Gastrocnemius medialis (tissue), 4 donors: ENCODE measurements around the gene COL11A2. TPM values are rescaled to one million over a fixed set of nuclear protein-coding genes. Genes with fewer than 3 reads are reported as not detected.
"Not testable (repeated sequence)": the region's sequence is repeated elsewhere in the genome, so short reads cannot be mapped to it uniquely, and the experiment has no call there.

Experiments
- ATAC-seq, 2 donors: fragments of 150-250 bp; one replicate each; pipeline ENCODE4 v1.9.1; 2016
- DNase-seq, 2 donors: peaks; one replicate each; pipeline ENCODE4 v3.0.0-alpha.2; 2019
- H3K27ac ChIP-seq, 4 donors: fragments of 200-600 bp; sonication (generic); 1 replicate in 1 of 4; 2 replicates in 3 of 4; pipeline ENCODE4 v1.5.1; 2016 to 2018; ENCODE audit warnings: mild to moderate bottlenecking in 2 of 4, moderate library complexity in 1 of 4
- H3K27me3 ChIP-seq, 3 donors: fragments of 200-600 bp; sonication (generic) in 2 of 3; 1 replicate in 1 of 3; 2 replicates in 2 of 3; pipeline versions ENCODE4 v1.5.1 to v1.6.0; 2016 to 2019; ENCODE audit warnings: mild to moderate bottlenecking in 1 of 3, moderate library complexity in 1 of 3
- H3K36me3 ChIP-seq, 2 donors: fragments of 200-600 bp; sonication (generic) in 1 of 2; one replicate each; pipeline ENCODE4 v1.5.1; 2017 to 2018
- H3K4me1 ChIP-seq, 2 donors: fragments of 200-600 bp; sonication (generic) in 1 of 2; one replicate each; pipeline ENCODE4 v1.5.1; 2016 to 2017; ENCODE audit warnings: mild to moderate bottlenecking in 2 of 2
- H3K4me3 ChIP-seq, 4 donors: fragments of 200-600 bp; sonication (generic) in 3 of 4; 1 replicate in 1 of 4; 2 replicates in 3 of 4; pipeline ENCODE4 v1.5.1; 2016 to 2019; ENCODE audit warnings: mild to moderate bottlenecking in 2 of 4
- H3K9me3 ChIP-seq, 3 donors: fragments of 200-600 bp; sonication (generic) in 2 of 3; 1 replicate in 1 of 3; 2 replicates in 2 of 3; pipeline ENCODE4 v1.5.1; 2016 to 2019
- POLR2A ChIP-seq, 2 donors: fragments of 450-650 bp; IDR thresholded peaks; one replicate each; pipeline ENCODE4 v1.6.1; 2017; ENCODE audit warnings: antibody characterized with exemption in 2 of 2, mild to moderate bottlenecking in 2 of 2, moderate library complexity in 2 of 2
- in situ Hi-C, 4 donors: fragments of 200-750 bp; cut with MboI; loops; one replicate each; pipeline versions ENCODE4 v1.15.0 to v1.8.0; 2017; ENCODE audit warnings: low sequenced_read_pairs in 4 of 4
- intact Hi-C: fragments of 100-400 bp; cut with DNase I; formaldehyde crosslinking; loops from one replicate; pipeline ENCODE4 v1.15.1; 2023; ENCODE audit warnings: low total_unique reads
- total RNA-seq, 4 donors: library from RNA; depleted of rRNA; stranded (reverse); fragments of >200 nt; gene quantifications; one replicate each; pipeline versions ENCODE4 v1.1.0 to v1.2.3, GENCODE V29; 2016
- TF ChIP-seq, protein P1 (sequence below), 5 experiments: fragments of 450-650 bp in 3 of 5; fragments of 200-600 bp in 2 of 5; sonication (generic) in 2 of 5; IDR thresholded peaks in 4 of 5; conservative IDR thresholded peaks in 1 of 5; 1 replicate in 4 of 5; 2 replicates in 1 of 5; pipeline ENCODE4 v1.5.1; 2016 to 2019; ENCODE audit warnings: antibody characterized with exemption in 5 of 5, mild to moderate bottlenecking in 3 of 5, moderate library complexity in 3 of 5

The COL11A2 gene
- total RNA-seq, 4 donors from 2014 or later = 0.31 to 0.92 (median 0.47) TPM

DNA sequence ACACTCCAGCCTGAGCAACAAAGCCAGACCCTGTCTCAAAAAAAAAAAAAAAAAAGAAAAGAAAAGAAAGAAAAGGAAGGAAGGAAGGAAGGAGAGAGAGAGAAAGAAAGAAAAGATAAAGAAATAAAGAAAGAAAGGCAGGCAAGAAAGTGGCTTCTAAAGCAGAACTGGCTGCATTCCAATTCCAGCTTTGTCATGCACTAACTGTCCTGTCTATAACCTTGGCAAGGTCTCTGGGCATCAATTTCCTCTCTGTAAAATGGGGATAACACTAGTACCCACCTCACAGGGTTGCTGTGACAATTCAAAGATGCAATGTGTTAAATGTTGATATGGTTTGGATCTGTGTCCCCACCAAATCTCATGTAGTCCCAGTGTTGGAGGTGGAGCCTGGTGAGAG, 44.1 kb upstream of the COL11A2 start:
- ATAC-seq (no peak), DNase-seq (no peak)
- no peaks in the 10 kb centered on the region for H3K4me1 ChIP-seq
- in situ Hi-C loops (no loop called here), intact Hi-C loops (no loop called here)
- TF ChIP-seq, protein P1, sequence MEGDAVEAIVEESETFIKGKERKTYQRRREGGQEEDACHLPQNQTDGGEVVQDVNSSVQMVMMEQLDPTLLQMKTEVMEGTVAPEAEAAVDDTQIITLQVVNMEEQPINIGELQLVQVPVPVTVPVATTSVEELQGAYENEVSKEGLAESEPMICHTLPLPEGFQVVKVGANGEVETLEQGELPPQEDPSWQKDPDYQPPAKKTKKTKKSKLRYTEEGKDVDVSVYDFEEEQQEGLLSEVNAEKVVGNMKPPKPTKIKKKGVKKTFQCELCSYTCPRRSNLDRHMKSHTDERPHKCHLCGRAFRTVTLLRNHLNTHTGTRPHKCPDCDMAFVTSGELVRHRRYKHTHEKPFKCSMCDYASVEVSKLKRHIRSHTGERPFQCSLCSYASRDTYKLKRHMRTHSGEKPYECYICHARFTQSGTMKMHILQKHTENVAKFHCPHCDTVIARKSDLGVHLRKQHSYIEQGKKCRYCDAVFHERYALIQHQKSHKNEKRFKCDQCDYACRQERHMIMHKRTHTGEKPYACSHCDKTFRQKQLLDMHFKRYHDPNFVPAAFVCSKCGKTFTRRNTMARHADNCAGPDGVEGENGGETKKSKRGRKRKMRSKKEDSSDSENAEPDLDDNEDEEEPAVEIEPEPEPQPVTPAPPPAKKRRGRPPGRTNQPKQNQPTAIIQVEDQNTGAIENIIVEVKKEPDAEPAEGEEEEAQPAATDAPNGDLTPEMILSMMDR (IDR thresholded peaks at IDR 0.05 in 4 of 5, conservative IDR thresholded peaks at IDR 0.05 in 1 of 5) = no peak
- TF ChIP-seq POLR2A (IDR thresholded peaks at IDR 0.05) = no peak
- H3K4me3 ChIP-seq = no peak overlapping the region
- no peaks in the 10 kb centered on the region for H3K36me3 ChIP-seq
- no peaks in the 10 kb centered on the region for H3K9me3 ChIP-seq
- H3K27me3 ChIP-seq = peaks cover 0 to 7% (median 5%) of the 10 kb centered on the region in 3 donors
- no peak overlapping the region for H3K27ac ChIP-seq

DNA sequence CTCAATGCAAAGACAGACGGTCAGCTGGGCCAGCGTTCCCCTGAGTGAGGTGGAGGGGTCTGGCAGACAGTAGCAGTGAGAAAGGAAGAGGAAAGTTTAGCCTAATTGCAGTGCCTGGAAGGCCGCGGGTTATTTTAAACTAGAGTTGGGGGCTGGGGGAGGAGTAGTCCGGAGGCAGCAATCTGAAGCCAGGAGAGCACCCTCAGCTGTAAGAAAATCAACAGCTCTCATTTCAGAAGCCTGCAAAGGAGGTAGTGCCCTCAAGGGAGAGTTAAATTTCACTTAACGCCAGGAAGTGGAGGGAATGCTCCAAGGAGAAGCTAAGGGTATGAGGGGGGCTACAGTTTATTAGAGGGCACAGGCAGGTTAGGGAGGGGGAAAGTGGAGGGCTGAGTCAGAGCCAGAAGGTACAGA, 43.0 kb upstream of the COL11A2 start:
- H3K27ac ChIP-seq = no peak overlapping the region
- H3K27me3 ChIP-seq = peaks cover 0 to 5% (median 5%) of the 10 kb centered on the region in 3 donors
- no peaks in the 10 kb centered on the region for H3K9me3 ChIP-seq
- intact Hi-C loops = no loop called here
- H3K36me3 ChIP-seq = no peaks in the 10 kb centered on the region
- ATAC-seq (no peak), DNase-seq (no peak)
- in situ Hi-C loops = no loop called here
- no peak overlapping the region for H3K4me3 ChIP-seq
- TF ChIP-seq POLR2A (IDR thresholded peaks at IDR 0.05) = no peak
- TF ChIP-seq, protein P1 (IDR thresholded peaks at IDR 0.05 in 4 of 5, conservative IDR thresholded peaks at IDR 0.05 in 1 of 5) = no peak
- no peaks in the 10 kb centered on the region for H3K4me1 ChIP-seq

DNA sequence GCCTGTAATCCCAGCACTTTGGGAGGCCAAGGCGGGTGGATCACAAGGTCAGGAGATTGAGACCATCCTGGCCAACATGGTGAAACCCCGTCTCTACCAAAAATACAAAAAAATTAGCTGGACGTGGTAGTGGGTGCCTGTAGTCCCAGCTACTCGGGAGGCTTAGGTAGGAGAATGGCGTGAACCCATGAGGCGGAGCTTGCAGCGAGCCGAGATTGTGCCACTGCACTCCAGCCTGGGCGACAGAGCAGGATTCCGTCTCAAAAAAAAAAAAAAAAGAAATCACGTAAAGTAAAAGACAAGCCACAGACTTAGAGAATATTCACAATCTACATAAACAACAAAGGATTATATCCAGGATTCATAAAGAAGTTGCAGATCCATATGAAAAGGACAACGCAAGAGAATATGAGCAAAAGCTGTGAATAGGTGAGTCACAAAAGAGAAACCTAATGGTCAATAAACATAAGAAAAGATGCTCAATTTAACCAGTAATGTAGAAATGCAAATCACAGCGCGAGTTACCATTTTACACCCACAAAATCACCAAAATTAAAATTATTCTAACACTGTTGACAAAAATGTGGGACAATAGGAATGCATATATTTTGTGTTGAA, 34.3 kb upstream of the COL11A2 start:
- in situ Hi-C loops, DNase-seq, H3K27ac ChIP-seq, H3K36me3 ChIP-seq, H3K27me3 ChIP-seq, H3K4me1 ChIP-seq, intact Hi-C loops, ATAC-seq, H3K9me3 ChIP-seq, H3K4me3 ChIP-seq: not testable (repeated sequence)

DNA sequence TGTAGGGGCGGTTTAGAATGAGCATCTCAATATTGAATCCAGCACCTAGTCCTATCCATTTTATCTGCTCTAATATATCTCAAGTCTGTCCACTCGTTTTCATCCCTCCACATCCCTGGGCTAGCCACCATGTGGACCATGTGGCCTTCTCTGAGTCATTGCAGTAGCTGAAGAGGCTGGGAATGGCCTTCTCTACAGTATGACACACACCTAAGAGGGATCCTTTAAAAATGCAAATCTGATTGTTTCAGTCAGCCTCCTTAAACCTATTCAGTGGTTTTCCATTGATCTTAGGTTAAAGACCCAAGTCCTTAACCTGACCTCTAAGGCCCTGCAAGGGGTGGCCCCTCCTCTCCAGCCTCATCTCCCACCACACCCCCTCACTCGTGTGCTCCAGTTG, 25.4 kb upstream of the COL11A2 start:
- no peak for DNase-seq
- no peak for TF ChIP-seq POLR2A (IDR thresholded peaks at IDR 0.05)
- TF ChIP-seq, protein P1 (IDR thresholded peaks at IDR 0.05 in 4 of 5, conservative IDR thresholded peaks at IDR 0.05 in 1 of 5) = no peak
- H3K9me3 ChIP-seq = no peaks in the 10 kb centered on the region
- H3K36me3 ChIP-seq = no peaks in the 10 kb centered on the region
- intact Hi-C loops = no loop called here
- ATAC-seq = no peak
- H3K4me1 ChIP-seq = peaks cover 12 to 14% of the 10 kb centered on the region in 2 donors
- peaks cover 0 to 2% (median 0%) of the 10 kb centered on the region in 3 donors for H3K27me3 ChIP-seq
- in situ Hi-C loops = no loop called here
- H3K27ac ChIP-seq = no peak overlapping the region
- no peak overlapping the region for H3K4me3 ChIP-seq

GRCh38 chr6:33217246-33217645, 25.0 kb upstream of the COL11A2 start:
- ATAC-seq (no peak), DNase-seq (no peak)
- Histone ChIP-seq H3K9me3 (no peaks in the 10 kb centered on the region), H3K4me3 (no peak overlapping the region), H3K27me3 (peaks cover 0 to 2% (median 0%) of the 10 kb centered on the region in 3 donors), H3K27ac (no peak overlapping the region), H3K4me1 (peaks cover 15 to 17% of the 10 kb centered on the region in 2 donors), H3K36me3 (no peaks in the 10 kb centered on the region)
- no peak for TF ChIP-seq POLR2A (IDR thresholded peaks at IDR 0.05)
- TF ChIP-seq, protein P1 (IDR thresholded peaks at IDR 0.05 in 4 of 5, conservative IDR thresholded peaks at IDR 0.05 in 1 of 5) = no peak
- in situ Hi-C loops = no loop called here
- intact Hi-C loops = no loop called here
